ENCODE measurements around the gene BMP2. TPM values are rescaled to one million over a fixed set of nuclear protein-coding genes. Genes with fewer than 3 reads are reported as not detected.

Gene BMP2
- total RNA-seq, 1 experiment from 2014 or later: 6.6 TPM

- peak; percentile 48 for DNase-seq (ENCODE audit: low read depth)
These were observed 998 bp downstream of the BMP2 start for GRCh38 chr20:6768228-6769140.

GRCh38 chr20:6769903-6770785 lies 2.7 kb downstream of the BMP2 start:
- DNase-seq (ENCODE audit: low read depth): peak; percentile 42

GRCh38 chr20:6770786-6771100 lies 3.3 kb downstream of the BMP2 start:
- DNase-seq (ENCODE audit: low read depth): no peak

GRCh38 chr20:6780433-6781190 lies 13.1 kb downstream of the BMP2 start:
- no peak for DNase-seq (ENCODE audit: low read depth)

- DNase-seq (ENCODE audit: low read depth): peak; percentile 19
These were observed 16.3 kb downstream of the BMP2 start for GRCh38 chr20:6783752-6784151.

- peak; percentile 41 for DNase-seq (ENCODE audit: low read depth)
These were observed 16.7 kb downstream of the BMP2 start for GRCh38 chr20:6784210-6784631.

GRCh38 chr20:6784767-6785166 lies 17.3 kb downstream of the BMP2 start:
- DNase-seq (ENCODE audit: low read depth): no peak

- DNase-seq (ENCODE audit: low read depth): no peak
These were observed 19.1 kb downstream of the BMP2 start for GRCh38 chr20:6786548-6786947.

- DNase-seq (ENCODE audit: low read depth): no peak
These were observed 25.3 kb downstream of the BMP2 start for GRCh38 chr20:6792789-6793188.

GRCh38 chr20:6802227-6802626 lies 34.7 kb downstream of the BMP2 start:
- peak; percentile 16 for DNase-seq (ENCODE audit: low read depth)

GRCh38 chr20:6806275-6806674 lies 38.8 kb downstream of the BMP2 start:
- DNase-seq (ENCODE audit: low read depth): no peak

GRCh38 chr20:6811262-6812035 lies 44.0 kb downstream of the BMP2 start:
- no peak for DNase-seq (ENCODE audit: low read depth)

- DNase-seq (ENCODE audit: low read depth): no peak
These were observed 45.0 kb downstream of the BMP2 start for GRCh38 chr20:6812530-6812929.

- no peak for DNase-seq (ENCODE audit: low read depth)
These were observed 47.5 kb downstream of the BMP2 start for GRCh38 chr20:6814945-6815344.

GRCh38 chr20:6818033-6818808 lies 50.7 kb downstream of the BMP2 start:
- DNase-seq (ENCODE audit: low read depth): peak; percentile 17

- DNase-seq (ENCODE audit: low read depth): peak; percentile 36
These were observed 52.1 kb downstream of the BMP2 start for GRCh38 chr20:6819599-6819998.

GRCh38 chr20:6824401-6824800 lies 56.9 kb downstream of the BMP2 start:
- no peak for DNase-seq (ENCODE audit: low read depth)

- DNase-seq (ENCODE audit: low read depth): no peak
These were observed 60.0 kb downstream of the BMP2 start for GRCh38 chr20:6827472-6827871.

- peak; percentile 69 for DNase-seq (ENCODE audit: low read depth)
These were observed 61.4 kb downstream of the BMP2 start for GRCh38 chr20:6828794-6829423.

Data from M059J (cell line).